GM18867 (cell line): ENCODE data around the gene PUS7L.

Experiments
- ATAC-seq: cut with Tn5 transposase; IDR thresholded peaks from one replicate; pipeline ENCODE4 v1.9.1; 2021; ENCODE audit warnings: mild to moderate bottlenecking, moderate library complexity; ENCODE audit not compliant: unreplicated experiment

PUS7L gene

GRCh38 chr12:43675048-43675904 is 83.3 kb downstream of the PUS7L start:
- ATAC-seq: no peak

- ATAC-seq: no peak
These were observed 89.2 kb downstream of the PUS7L start for GRCh38 chr12:43669373-43669772.
